Lung (tissue), 12 donors: ENCODE measurements around the gene POLD1. TPM values are rescaled to one million over a fixed set of nuclear protein-coding genes. Genes with fewer than 3 reads are reported as not detected.
"Not testable (repeated sequence)": the region's sequence is repeated elsewhere in the genome, so short reads cannot be mapped to it uniquely, and the experiment has no call there.

Experiments used
- ATAC-seq: fragments of 200-7000 bp; cut with Tn5 transposase; one replicate; pipeline ENCODE4 v1.9.1; 2020; ENCODE audit warnings: moderate number of reproducible peaks; ENCODE audit not compliant: insufficient read depth, low FRiP score
- DNase-seq, 3 donors: peaks; one replicate each; pipeline ENCODE4 v3.0.0-alpha.2; 2013 to 2017
- H3K27ac ChIP-seq, 2 donors: one replicate each; pipeline ENCODE4 v1.5.1; 2013; ENCODE audit warnings: mild to moderate bottlenecking in 2 of 2, moderate library complexity in 2 of 2, control low read depth in 1 of 2, inconsistent platforms in 1 of 2, low read depth in 1 of 2, low read length in 1 of 2
- H3K27me3 ChIP-seq, 3 donors: one replicate each; pipeline ENCODE4 v1.5.1; 2013; ENCODE audit warnings: low read length in 2 of 3; ENCODE audit not compliant: control insufficient read depth in 3 of 3, insufficient read depth in 3 of 3
- H3K36me3 ChIP-seq, 4 donors: one replicate each; pipeline ENCODE4 v1.5.1; 2013; ENCODE audit warnings: low read length in 4 of 4, mild to moderate bottlenecking in 1 of 4, moderate library complexity in 1 of 4; ENCODE audit not compliant: control insufficient read depth in 4 of 4, insufficient read depth in 4 of 4
- H3K4me1 ChIP-seq, 5 donors: one replicate each; pipeline ENCODE4 v1.5.1; 2013; ENCODE audit warnings: low read length in 5 of 5, mild to moderate bottlenecking in 2 of 5, moderate library complexity in 1 of 5; ENCODE audit not compliant: control insufficient read depth in 5 of 5, insufficient read depth in 5 of 5
- H3K4me3 ChIP-seq: one replicate; pipeline ENCODE4 v1.5.1; 2013; ENCODE audit warnings: mild to moderate bottlenecking, control low read depth, moderate library complexity
- H3K9ac ChIP-seq, 2 donors: one replicate each; pipeline ENCODE4 v1.5.1; 2013; ENCODE audit warnings: low read length in 2 of 2, control low read depth in 1 of 2; ENCODE audit not compliant: insufficient read depth in 1 of 2
- H3K9me3 ChIP-seq, 4 donors: one replicate each; pipeline ENCODE4 v1.5.1; 2013; ENCODE audit warnings: low read length in 3 of 4, mild to moderate bottlenecking in 1 of 4, moderate library complexity in 1 of 4; ENCODE audit not compliant: control insufficient read depth in 4 of 4, insufficient read depth in 3 of 4
- CTCF ChIP-seq: IDR thresholded peaks from 2 replicates; pipeline ENCODE4 v1.5.1; 2012; ENCODE audit warnings: mild to moderate bottlenecking; ENCODE audit errors: control extremely low read depth, extremely low read depth
- WGBS, 2 donors: extraction: QIAGEN DNeasy Blood & Tissue Kit; methylation state at CpG; one replicate each; pipeline ENCODE4 v1.1.7; 2013; 5-methylcytosine and 5-hydroxymethylcytosine counted together
- polyA plus RNA-seq, 2 donors: library from polyadenylated mRNA; stranded (reverse); fragments of 200-250 nt; gene quantifications; one replicate each; pipeline ENCODE4 v1.2.1, GENCODE V29; 2013
- total RNA-seq, 2 donors: library from RNA; depleted of rRNA in 1 of 2; stranded (reverse); fragments of >200 nt in 1 of 2; gene quantifications; one replicate each; pipeline ENCODE4 v1.2.1, GENCODE V29; 2014 to 2021
- donor health status: control.
- donor health status: control.
- donor health status: Bipolar disorder and iron deficiency.
- donor health status: healthy.
- donor health status: DM: yes; HTN: yes; CAD: no.

Gene POLD1
- total and polyA plus RNA-seq, 4 donors, result 20.2 to 55.1 (median 39.0) TPM

DNA sequence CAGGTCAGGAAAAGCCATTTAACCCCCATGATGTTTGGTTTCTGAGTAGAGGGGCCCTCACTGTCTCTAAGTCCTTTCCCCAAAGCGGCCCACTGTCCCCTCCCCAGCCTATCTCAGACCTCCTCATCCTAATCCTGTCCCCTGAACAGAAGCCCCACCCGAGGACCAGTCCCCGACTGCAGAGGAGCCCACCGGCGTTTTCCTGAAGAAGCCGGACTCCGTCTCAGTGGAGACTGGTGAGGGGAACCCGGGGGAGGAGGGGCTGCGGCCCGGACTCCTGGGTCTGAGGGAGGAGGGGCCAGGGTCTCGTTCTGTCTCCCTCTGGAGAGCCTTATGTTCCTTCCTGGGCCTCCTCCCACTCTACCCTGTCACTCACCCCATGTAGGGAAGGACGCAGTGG, 51.5 kb downstream of the POLD1 start:
- Histone ChIP-seq H3K27ac (no peak overlapping the region), H3K27me3 (peaks cover 0 to 2% (median 0%) of the 10 kb centered on the region in 3 donors), H3K4me3 (no peak overlapping the region), H3K9ac (no peak overlapping the region), H3K36me3 (no peaks in the 10 kb centered on the region), H3K9me3 (no peaks in the 10 kb centered on the region), H3K4me1 (peaks cover 0 to 16% (median 0%) of the 10 kb centered on the region in 5 donors)
- WGBS, 2 donors, result 73 to 76% methylated on average over 9 to 12 of the region's 12 CpGs
- DNase-seq (no peak), ATAC-seq (no peak)
- no peak for TF ChIP-seq CTCF

DNA sequence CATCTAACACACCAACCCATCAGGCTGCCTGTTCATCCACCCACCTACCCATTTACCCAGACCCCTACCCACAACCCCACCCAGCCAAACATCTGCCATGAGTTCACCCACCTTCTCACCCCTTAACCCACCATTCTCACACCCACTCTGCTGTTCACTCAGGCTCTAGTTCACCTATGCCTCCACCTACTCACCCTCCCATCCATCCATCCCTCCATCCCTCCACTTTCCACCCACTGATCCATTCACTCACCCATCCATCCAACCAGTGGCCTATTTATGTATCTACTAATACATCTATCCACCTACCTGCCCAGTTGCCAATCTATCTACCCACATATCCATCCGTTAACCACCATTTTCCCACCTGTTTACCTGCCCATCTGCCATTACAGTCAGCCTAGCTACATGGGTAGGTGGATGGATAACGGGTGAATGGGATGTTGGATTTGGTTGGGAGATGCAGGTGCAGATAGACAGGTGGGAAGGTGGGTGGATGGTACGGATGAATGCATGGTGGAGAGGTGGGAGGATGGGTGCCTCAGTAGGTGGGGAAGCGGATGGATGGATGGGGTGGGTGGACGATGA, 53.8 kb downstream of the POLD1 start:
- Histone ChIP-seq H3K36me3 (no peaks in the 10 kb centered on the region), H3K4me1 (peaks cover 0 to under 1% (median 0%) of the 10 kb centered on the region in 5 donors), H3K27ac (no peak overlapping the region), H3K9ac (no peak overlapping the region), H3K27me3 (no peaks in the 10 kb centered on the region), H3K9me3 (no peaks in the 10 kb centered on the region), H3K4me3 (no peak overlapping the region)
- WGBS, 2 donors, result 89 to 92% methylated on average over 5 of the region's 5 CpGs
- DNase-seq (no peak), ATAC-seq (no peak)
- no peak for TF ChIP-seq CTCF

GRCh38 chr19:50439130-50439529, 55.0 kb downstream of the POLD1 start:
- not testable (repeated sequence) for H3K4me1 ChIP-seq, H3K36me3 ChIP-seq, ATAC-seq, H3K9me3 ChIP-seq, DNase-seq, H3K27me3 ChIP-seq, H3K9ac ChIP-seq, H3K4me3 ChIP-seq, H3K27ac ChIP-seq
- 68 to 94% methylated on average over 2 of the region's 2 CpGs for WGBS, 2 donors

GRCh38 chr19:50444059-50444458, 59.9 kb downstream of the POLD1 start:
- no peak overlapping the region for H3K9ac ChIP-seq
- H3K9me3 ChIP-seq, result peaks cover 0 to 6% (median 0%) of the 10 kb centered on the region in 4 donors
- H3K27ac ChIP-seq, result no peak overlapping the region
- no peaks in the 10 kb centered on the region for H3K4me1 ChIP-seq
- no peak for TF ChIP-seq CTCF
- no peak overlapping the region for H3K4me3 ChIP-seq
- no peaks in the 10 kb centered on the region for H3K27me3 ChIP-seq
- 79 to 86% methylated on average over 1 of the region's 1 CpG for WGBS, 2 donors
- H3K36me3 ChIP-seq, result no peaks in the 10 kb centered on the region
- no peak for ATAC-seq
- DNase-seq, result no peak
